ENCODE measurements around the gene DOCK1.
"Not testable (repeated sequence)": the region's sequence is repeated elsewhere in the genome, so short reads cannot be mapped to it uniquely, and the experiment has no call there.

The DOCK1 gene
- 0 to 0.04 (median 0) reads per million in 3 experiments for total RNA-seq

GRCh38 chr10:126904818-126905701, at the start of gene DOCK1:
DOCK1 (plus strand) TSS chr10:126905428; CDS start chr10:126905518, 90 bp downstream.
- DNase-seq = no peak

- DNase-seq = no peak
Measured at GRCh38 chr10:126857178-126857806, 47.9 kb upstream of the DOCK1 start.

- DNase-seq = no peak
Measured at GRCh38 chr10:126867567-126868365, 37.5 kb upstream of the DOCK1 start.

- no peak for DNase-seq
Measured at GRCh38 chr10:126868371-126868770, 36.9 kb upstream of the DOCK1 start.

GRCh38 chr10:126872135-126872534, 33.1 kb upstream of the DOCK1 start:
- no peak for DNase-seq

DNA sequence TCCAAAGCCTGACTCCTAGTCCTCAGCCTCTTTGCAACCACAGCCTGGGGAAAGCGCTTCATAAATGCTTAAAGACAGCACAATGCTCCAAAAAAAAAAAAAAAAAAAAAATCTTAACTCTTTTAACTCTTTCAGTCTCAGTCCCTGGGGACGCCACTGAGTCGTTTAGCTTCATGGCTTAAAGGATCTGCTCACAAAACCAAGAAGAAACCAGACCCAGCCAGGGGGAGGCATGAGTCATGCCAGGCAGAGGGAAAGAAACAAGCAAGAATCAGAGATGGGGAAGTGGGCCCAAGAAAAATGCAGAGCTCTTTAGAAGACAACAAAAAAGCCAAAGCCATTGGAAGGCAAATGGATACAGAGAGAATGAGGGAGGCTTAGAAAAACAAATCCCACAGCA, 32.5 kb upstream of the DOCK1 start:
- DNase-seq = no peak

- DNase-seq = no peak
Measured at GRCh38 chr10:126876456-126876855, 28.8 kb upstream of the DOCK1 start.

- no peak for DNase-seq
Measured at GRCh38 chr10:126877390-126877789, 27.8 kb upstream of the DOCK1 start.

GRCh38 chr10:126878594-126878993, 26.6 kb upstream of the DOCK1 start:
- no peak for DNase-seq

DNA sequence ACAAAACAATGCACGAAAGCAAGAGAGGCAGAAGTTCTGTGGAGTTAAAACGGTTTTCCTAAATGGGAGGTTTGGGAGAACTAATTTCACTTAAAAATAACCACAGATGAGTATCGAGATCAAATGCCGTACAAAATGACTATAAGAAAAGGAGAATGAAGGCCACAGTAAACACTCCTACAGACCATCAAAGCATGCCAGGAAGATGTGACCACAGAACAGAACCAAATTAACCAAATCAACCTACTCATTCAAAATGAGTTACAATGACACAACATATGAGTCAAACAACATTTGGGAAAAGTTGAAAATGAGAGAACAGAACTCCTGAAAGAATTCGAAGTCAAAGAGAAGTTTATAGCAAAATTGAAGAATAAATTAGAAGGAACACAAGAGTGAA, 24.3 kb upstream of the DOCK1 start:
- no peak for DNase-seq

- not testable (repeated sequence) for DNase-seq
Measured at GRCh38 chr10:126882055-126882454, 23.2 kb upstream of the DOCK1 start.

DNA sequence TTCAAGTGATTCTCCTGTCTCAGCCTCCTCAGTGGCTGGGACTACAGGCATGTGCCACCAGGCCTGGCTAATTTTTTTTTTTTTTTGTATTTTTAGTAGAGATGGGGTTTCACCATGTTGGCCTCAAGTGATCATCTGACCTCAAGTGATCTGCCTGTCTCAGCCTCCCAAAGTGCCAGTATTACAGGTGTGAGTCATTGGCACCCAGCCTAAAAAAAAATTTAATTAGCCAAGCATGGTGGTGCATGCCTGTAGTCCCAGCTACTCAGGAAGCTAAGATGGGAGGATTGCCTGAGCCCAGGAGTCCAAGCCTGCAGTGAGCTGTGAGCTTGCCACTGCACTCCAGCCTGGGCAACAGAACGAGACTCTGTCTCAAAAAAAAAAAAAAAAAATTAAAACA, 16.8 kb upstream of the DOCK1 start:
- DNase-seq = not testable (repeated sequence)

GRCh38 chr10:126889421-126889820, 15.8 kb upstream of the DOCK1 start:
- DNase-seq = no peak

GRCh38 chr10:126890797-126891196, 14.4 kb upstream of the DOCK1 start:
- not testable (repeated sequence) for DNase-seq

DNA sequence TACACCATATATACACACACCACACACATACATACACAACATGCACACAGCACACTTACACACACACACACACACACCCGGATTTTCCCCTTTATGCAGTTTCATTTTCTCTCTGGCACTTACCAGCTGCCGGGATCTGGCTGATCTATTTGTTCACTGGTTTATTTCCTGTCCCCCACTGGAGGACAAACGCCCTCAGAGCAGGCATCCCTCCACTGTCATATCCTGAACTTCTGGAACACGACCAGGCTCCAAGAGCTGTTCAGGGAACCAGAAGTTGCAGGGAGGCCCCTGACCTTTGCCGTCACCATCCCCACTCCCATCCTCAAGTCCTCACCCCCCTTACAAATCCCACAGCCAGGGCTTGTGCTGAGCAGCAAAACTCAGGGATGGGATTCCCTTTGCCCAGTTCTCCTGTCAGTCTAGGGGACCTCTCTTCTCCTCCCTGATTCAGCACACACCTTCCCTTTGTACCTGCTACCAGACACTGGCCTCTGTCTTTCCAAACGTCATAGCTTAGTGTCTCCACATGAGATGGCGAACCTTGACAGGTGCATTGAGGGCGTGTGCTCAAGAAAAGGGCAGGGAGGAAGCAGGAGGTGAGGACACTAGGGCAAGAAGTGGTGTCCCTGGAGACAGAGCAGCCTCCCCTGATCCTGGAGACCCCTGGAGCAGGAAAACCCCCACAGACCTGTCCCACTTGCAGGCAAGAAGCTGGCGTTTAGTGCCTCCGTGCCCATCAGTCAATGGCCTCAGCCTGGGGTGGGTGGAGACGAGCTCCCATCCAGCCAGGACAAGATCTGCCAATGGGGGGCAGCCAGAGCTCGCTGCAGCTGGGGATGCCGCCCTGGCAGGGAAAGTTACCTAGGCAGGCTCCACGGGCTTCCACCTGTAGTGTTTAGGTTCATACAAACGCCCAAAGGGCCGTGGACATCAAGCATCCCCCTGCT, 12.7 kb upstream of the DOCK1 start:
- DNase-seq = no peak

- DNase-seq = no peak
Measured at GRCh38 chr10:126893206-126893605, 12.0 kb upstream of the DOCK1 start.

- no peak for DNase-seq
Measured at GRCh38 chr10:126893841-126894240, 11.4 kb upstream of the DOCK1 start.

- no peak for DNase-seq
Measured at GRCh38 chr10:126895214-126895781, 9.9 kb upstream of the DOCK1 start.

DNA sequence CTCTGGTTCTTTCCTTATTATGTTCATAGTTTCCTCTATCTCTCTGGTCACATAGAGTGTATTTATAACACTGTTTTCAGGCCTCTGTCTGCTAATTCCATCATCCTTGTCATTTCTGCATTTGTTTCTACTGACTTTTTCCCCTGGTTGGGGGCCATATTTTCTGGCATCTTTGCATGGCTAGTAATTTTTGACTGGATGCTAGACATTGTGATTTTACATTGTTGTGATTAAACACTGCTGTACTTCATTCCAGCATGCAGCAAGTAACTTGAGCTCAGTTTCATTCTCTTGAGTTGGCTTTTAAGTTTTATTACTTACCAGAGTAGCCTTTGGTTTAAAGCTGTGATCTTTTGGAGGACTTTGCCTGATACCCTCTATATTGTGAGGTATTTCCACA, 6.8 kb upstream of the DOCK1 start:
- DNase-seq = no peak

DNA sequence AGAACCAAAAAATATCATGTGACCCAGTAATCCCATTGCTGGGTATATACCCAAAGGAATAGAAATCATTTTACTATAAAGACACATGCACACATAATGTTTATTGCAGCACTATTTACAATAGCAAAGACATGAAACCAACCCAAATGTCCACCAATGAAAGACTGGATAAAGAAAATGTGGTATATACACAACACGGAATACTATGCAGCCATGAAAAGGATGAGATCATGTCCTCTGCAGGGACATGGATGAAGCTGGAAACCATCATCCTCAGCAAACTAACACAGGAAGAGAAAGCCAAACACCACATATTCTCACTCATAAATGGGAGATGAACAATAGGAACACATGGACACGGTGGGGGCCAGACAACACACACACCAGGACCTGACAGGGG, 5.7 kb upstream of the DOCK1 start:
- not testable (repeated sequence) for DNase-seq

GRCh38 chr10:126902157-126902556, 3.1 kb upstream of the DOCK1 start:
- no peak for DNase-seq
